ENCODE results near the gene C6orf141.

C6orf141 gene

DNA sequence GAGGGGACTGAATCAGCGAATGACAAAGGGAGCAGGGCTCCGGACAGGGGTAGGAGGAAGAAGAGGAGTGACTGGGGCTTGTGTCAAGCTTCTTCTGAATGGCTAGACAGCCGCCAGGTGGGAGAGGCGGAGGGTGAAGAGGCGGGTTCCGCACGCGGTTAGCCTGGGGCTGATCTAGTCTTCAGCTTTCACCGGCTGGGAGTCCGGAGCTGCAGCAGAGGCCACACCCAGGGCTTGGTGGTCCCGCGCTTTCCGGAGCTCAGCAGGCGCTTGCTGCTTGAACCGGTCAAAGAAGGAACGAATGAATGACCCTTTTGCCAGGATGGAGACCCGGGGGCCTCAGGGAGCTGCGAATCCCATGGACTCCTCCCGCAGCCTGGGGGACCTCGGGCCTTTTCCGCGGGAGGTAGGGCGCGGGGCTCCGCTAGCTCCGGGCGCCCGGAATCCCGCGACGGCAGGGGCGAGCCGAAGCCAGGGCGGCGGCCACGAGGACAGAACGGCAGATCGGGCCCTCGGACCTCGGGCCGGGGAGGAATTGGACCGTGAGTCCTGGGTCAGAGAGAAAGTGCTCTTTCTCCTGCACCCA, at the start of gene C6orf141:
TSS of gene C6orf141 (plus strand) at position 177 of the 586 bp plus-strand sequence. CDS start at position 302, 125 bp downstream.
- POLR2A ChIA-PET = no interaction called here
- TF ChIP-seq, protein P1, sequence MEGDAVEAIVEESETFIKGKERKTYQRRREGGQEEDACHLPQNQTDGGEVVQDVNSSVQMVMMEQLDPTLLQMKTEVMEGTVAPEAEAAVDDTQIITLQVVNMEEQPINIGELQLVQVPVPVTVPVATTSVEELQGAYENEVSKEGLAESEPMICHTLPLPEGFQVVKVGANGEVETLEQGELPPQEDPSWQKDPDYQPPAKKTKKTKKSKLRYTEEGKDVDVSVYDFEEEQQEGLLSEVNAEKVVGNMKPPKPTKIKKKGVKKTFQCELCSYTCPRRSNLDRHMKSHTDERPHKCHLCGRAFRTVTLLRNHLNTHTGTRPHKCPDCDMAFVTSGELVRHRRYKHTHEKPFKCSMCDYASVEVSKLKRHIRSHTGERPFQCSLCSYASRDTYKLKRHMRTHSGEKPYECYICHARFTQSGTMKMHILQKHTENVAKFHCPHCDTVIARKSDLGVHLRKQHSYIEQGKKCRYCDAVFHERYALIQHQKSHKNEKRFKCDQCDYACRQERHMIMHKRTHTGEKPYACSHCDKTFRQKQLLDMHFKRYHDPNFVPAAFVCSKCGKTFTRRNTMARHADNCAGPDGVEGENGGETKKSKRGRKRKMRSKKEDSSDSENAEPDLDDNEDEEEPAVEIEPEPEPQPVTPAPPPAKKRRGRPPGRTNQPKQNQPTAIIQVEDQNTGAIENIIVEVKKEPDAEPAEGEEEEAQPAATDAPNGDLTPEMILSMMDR (IDR thresholded peaks at IDR 0.05; ENCODE audit: control extremely low read depth, extremely low read depth, low read depth, missing control alignments) = no peak
- CTCF ChIA-PET = interaction anchor here (1.2 to 3.4 kb wide), 5 partner anchors 9 to 300 kb away, joined by 4 to 25 read pairs (median 5); no protein-coding TSS in a partner anchor
- DNase-seq (ENCODE audit: extremely low spot score) = peak; percentile 66

DNA sequence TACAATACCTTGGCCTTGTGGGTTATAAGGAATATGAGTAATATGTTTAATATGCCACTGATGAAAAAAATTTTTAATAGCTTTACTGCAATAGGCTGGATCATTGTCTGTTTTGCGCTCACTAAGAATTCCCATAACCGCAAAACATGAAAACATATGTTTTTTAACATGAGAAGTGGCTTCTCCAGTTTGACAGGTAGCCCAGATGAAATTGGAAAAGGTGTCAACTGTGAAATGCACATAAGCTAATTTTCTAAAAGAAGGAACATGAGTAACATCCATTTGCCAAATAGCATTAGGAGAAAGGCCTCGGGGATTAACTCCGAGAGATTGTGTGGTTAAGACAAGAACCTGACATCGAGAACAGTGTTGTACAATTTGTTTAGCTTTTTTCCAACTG, 45.8 kb upstream of the C6orf141 start:
- CTCF ChIA-PET = no interaction called here
- TF ChIP-seq, protein P1 (IDR thresholded peaks at IDR 0.05; ENCODE audit: control extremely low read depth, extremely low read depth, low read depth, missing control alignments) = no peak

DNA sequence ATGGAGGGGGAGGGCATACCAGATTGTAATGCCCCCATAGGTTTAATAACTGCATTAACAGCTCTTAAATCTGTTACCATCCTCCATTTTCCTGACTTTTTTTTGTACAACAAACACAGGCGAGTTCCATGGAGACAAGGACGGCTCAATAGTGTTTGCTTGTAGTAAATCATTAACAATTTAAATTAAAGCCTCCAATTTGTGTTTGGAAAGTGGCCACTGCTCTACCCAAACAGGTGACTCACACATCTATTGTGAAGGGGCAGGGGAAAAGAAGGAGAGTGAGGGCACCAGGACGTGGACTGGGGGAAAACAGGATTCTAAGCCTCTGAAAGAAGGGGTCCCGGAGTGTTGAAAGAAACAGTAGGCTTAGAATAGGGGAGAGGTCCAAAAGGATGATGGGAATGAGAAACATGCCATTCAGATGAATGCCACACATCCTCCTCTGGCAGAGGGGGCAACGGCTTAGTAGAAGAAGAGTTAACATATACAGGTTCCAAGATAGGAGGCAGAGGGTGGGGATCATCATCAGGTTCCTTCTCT, 43.8 kb upstream of the C6orf141 start:
- CTCF ChIA-PET = no interaction called here
- TF ChIP-seq, protein P1 (IDR thresholded peaks at IDR 0.05; ENCODE audit: control extremely low read depth, extremely low read depth, low read depth, missing control alignments) = no peak
- DNase-seq (ENCODE audit: extremely low spot score) = no peak
- POLR2A ChIA-PET = no interaction called here

More for the DNA sequence above, 45.8 kb upstream of the C6orf141 start:
- no peak for DNase-seq (ENCODE audit: extremely low spot score)
- POLR2A ChIA-PET = no interaction called here

DNA sequence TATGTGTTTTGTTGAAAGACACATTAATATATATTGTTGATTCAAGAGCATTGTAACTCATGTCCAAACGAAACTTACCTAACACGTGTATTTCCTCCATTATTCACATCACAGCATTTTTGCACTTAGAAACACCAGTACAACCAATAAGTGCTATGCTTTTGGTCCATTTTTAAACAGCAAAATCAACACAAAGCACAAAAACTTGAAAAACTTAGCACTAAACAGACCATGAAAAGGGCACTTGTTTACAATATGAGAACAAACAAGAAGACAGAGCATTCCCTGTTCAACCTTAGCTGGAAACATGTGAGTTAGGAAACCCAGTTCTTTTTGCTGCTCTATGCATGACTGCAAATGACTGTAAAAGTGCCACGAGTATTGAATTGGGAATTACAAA, 41.1 kb upstream of the C6orf141 start:
- POLR2A ChIA-PET = no interaction called here
- DNase-seq (ENCODE audit: extremely low spot score) = no peak
- CTCF ChIA-PET = no interaction called here
- TF ChIP-seq, protein P1 (IDR thresholded peaks at IDR 0.05; ENCODE audit: control extremely low read depth, extremely low read depth, low read depth, missing control alignments) = no peak

DNA sequence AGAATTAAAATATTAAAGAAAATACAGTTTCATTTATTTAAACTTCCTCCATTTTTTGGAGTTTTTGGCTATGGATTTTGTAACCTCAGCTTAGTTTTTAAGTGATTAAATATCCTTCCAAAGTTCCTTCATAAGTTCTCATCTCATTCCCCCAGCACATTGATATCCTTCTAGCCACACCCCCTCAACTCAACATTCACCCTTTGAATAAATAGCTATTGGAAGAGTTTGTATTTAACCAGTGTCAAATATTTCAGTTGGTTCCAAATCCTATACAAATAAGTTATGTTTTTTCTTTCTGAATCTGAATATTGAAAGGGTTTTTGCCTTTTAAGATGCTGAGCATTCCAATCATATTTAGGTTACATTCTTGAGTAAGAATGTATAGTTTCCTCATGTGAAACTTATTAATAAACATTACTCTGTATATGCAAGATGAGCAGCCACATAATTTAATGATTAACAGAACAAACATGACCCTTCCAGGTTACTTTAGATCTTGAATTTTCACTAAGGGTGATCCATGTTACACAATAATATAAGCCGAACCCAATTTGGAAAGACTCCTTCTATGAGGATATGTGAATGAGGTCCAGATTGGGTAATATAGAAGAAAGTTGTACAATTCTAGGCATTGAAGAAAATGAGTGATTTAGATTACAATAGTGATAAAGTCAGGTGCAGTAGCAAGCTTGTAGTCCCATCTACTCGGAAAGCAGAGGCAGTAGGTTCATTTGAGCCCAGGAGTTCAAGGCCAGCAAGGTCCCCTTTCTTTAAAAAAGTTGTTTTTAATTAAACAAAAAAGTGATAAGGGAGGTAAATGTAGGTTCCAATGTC, 37.1 kb upstream of the C6orf141 start:
- ChIA-PET POLR2A (no interaction called here), CTCF (interaction anchor here (1.0 to 2.8 kb wide), 2 partner anchors 18 to 93 kb away, joined by 4 to 8 read pairs; no protein-coding TSS in a partner anchor)
- TF ChIP-seq, protein P1 (IDR thresholded peaks at IDR 0.05; ENCODE audit: control extremely low read depth, extremely low read depth, low read depth, missing control alignments) = no peak
- DNase-seq (ENCODE audit: extremely low spot score) = no peak

DNA sequence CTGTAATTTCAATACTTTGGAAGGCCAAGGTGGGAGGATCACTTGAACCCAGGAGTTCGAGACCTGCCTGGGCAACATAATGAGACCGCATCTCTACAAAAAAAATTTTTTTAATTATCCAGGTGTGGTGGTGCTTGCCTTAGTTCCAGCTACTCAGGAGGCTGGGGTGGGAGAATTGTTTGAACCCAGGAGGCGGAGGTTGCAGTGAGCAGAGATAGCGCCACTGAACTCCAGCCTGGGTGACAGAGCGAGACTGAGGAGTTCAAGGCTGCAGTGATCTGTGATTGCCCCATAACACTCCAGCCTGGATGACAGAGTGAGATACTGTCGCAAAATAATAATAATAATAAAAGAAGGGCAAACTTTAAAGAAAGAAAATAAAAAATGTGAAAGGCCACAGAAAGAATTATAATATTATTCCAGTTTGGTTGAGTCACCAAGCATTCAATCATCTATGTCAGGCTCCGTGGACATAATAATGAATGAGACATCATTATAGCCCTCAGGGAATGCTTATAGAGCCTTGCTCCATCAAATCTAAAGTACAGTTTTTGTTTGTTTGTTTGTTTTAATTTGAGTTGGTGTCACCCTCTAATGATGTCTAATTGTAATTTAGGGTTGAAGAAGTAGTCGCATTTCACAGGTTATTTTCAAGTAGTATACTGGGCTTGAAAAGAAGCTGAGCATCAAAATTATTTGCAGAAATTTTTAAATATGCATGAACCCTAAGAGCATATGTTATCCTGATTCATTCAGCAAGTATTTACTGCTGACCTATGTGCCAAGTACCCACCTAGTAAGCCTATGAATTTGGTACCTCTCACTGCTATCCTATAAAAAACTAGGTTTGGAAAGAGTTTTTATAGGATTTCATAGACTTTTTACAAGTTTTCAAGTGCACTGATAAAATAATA, 35.6 kb upstream of the C6orf141 start:
- ChIA-PET CTCF (interaction anchor here (1.0 to 2.8 kb wide), 3 partner anchors 9 to 92 kb away, joined by 4 to 8 read pairs (median 5); no protein-coding TSS in a partner anchor), POLR2A (no interaction called here)
- DNase-seq (ENCODE audit: extremely low spot score) = no peak
- TF ChIP-seq, protein P1 (IDR thresholded peaks at IDR 0.05; ENCODE audit: control extremely low read depth, extremely low read depth, low read depth, missing control alignments) = no peak

Measured in GM10248 (cell line).